ENCODE data around the gene SMAD4. TPM values are rescaled to one million over a fixed set of nuclear protein-coding genes. Genes with fewer than 3 reads are reported as not detected.

The SMAD4 gene
- total and polyA plus RNA-seq, 2 of the 13 experiments (the other 11 are each of a cell fraction or from before 2014, with no cell fraction given) = 70.2 to 72.0 TPM

GRCh38 chr18:51038110-51038509, 8.1 kb downstream of the SMAD4 start (continued):
- TF ChIP-seq AFF4 (CRISPR knock-in tag; IDR thresholded peaks at IDR 0.05) (no peak), AKAP8 (CRISPR knock-in tag; IDR thresholded peaks at IDR 0.05) (no peak), TP53 (CRISPR knock-in tag; conservative IDR thresholded peaks at IDR 0.05) (no peak), BCL3 (CRISPR knock-in tag; IDR thresholded peaks at IDR 0.05) (no peak), SRY (CRISPR knock-in tag; IDR thresholded peaks at IDR 0.05) (no peak), ZNF678 (CRISPR knock-in tag; IDR thresholded peaks at IDR 0.05) (no peak), ZNF546 (CRISPR knock-in tag; conservative IDR thresholded peaks at IDR 0.05) (no peak), ZNF547 (CRISPR knock-in tag; IDR thresholded peaks at IDR 0.05) (no peak), KDM6A (CRISPR knock-in tag; IDR thresholded peaks at IDR 0.05; ENCODE audit: low read depth) (peak; percentile 52; the same call in 1 of the 2 replicates), ZNF280B (CRISPR knock-in tag; IDR thresholded peaks at IDR 0.05; ENCODE audit: borderline replicate concordance) (no peak), POLR2AphosphoS2 (IDR thresholded peaks at IDR 0.05; ENCODE audit: low read depth, low read length) (peak; percentile 76; the same call in 1 of the 2 replicates), ZNF7 (CRISPR knock-in tag; IDR thresholded peaks at IDR 0.05) (no peak), FUBP1 (CRISPR knock-in tag; IDR thresholded peaks at IDR 0.05; ENCODE audit: borderline replicate concordance) (no peak), REPIN1 (CRISPR knock-in tag; IDR thresholded peaks at IDR 0.05; ENCODE audit: borderline replicate concordance, low read depth) (peak; percentile 77; the same call in 1 of the 2 replicates), GRHL1 (CRISPR knock-in tag; conservative IDR thresholded peaks at IDR 0.05) (no peak), ZNF557 (CRISPR knock-in tag; IDR thresholded peaks at IDR 0.05) (no peak), BORCS8-MEF2B (CRISPR knock-in tag; IDR thresholded peaks at IDR 0.05) (no peak)
